Measurements from ENCODE around the gene DNAJB8. TPM values are rescaled to one million over a fixed set of nuclear protein-coding genes. Genes with fewer than 3 reads are reported as not detected.

Gene DNAJB8
- total RNA-seq, 1 experiment from 2014 or later: not detected

DNA sequence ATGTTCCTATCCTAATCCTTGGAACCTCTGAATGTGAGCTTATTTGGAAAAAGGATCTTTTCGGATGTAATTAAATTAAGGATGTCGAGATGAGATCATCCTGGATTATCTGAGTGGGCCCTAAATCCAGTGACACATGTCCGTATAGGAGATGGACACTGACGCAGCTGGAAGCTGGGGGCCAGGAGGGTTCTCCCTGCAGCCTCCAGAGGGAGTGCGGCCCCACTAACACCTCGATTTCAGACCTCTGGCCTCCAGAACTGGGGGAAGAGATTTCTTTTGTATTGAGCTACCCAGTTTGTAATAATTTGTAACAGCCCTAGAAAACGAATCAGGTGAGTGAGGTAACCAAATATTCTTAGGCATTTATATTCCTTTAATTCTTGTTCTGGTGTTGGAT lies 2.5 kb downstream of the DNAJB8 start:
- TF ChIP-seq, protein P1, sequence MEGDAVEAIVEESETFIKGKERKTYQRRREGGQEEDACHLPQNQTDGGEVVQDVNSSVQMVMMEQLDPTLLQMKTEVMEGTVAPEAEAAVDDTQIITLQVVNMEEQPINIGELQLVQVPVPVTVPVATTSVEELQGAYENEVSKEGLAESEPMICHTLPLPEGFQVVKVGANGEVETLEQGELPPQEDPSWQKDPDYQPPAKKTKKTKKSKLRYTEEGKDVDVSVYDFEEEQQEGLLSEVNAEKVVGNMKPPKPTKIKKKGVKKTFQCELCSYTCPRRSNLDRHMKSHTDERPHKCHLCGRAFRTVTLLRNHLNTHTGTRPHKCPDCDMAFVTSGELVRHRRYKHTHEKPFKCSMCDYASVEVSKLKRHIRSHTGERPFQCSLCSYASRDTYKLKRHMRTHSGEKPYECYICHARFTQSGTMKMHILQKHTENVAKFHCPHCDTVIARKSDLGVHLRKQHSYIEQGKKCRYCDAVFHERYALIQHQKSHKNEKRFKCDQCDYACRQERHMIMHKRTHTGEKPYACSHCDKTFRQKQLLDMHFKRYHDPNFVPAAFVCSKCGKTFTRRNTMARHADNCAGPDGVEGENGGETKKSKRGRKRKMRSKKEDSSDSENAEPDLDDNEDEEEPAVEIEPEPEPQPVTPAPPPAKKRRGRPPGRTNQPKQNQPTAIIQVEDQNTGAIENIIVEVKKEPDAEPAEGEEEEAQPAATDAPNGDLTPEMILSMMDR (IDR thresholded peaks at IDR 0.05; ENCODE audit: unreplicated experiment): no peak
- BruUV-seq (replicated peaks): no TSS peak
- no peak for DNase-seq (ENCODE audit: unreplicated experiment)
- Mint-ChIP-seq H3K36me3 (ENCODE audit: insufficient read depth, unreplicated experiment) (no peaks in the 10 kb centered on the region), H3K4me1 (ENCODE audit: insufficient read depth, unreplicated experiment) (no peaks in the 10 kb centered on the region), H3K4me3 (ENCODE audit: unreplicated experiment) (no peak overlapping the region), H3K9me3 (ENCODE audit: unreplicated experiment) (no peaks in the 10 kb centered on the region), H3K27ac (ENCODE audit: low read depth, unreplicated experiment) (no peak overlapping the region), H3K27me3 (ENCODE audit: insufficient read depth, unreplicated experiment) (peaks cover 39% of the 10 kb centered on the region)
- intact Hi-C loops (cut with micrococcal nuclease): no loop called here
- POLR2A ChIA-PET: no interaction called here
- CTCF ChIA-PET: no interaction called here

DNA sequence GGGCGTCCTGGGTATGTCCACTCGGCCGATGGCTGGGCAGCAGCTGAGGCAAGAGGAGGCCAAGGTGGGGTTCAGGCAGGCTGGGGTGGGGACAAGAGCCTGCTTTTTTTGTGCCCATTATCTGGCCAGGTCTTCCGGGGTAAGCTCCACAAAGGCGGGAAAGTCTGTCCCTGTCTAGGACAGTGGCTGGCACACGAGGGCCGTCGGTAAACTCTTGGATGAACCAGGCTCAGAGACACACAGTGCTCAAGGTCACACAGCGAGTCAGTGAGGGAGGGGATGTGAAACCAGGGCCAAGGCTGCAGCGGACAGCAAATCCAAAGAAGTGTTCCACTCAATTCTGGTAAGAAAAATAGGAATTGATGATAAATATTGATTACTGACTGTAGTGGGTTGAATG lies 2.9 kb downstream of the DNAJB8 start:
- POLR2A ChIA-PET: no interaction called here

DNA sequence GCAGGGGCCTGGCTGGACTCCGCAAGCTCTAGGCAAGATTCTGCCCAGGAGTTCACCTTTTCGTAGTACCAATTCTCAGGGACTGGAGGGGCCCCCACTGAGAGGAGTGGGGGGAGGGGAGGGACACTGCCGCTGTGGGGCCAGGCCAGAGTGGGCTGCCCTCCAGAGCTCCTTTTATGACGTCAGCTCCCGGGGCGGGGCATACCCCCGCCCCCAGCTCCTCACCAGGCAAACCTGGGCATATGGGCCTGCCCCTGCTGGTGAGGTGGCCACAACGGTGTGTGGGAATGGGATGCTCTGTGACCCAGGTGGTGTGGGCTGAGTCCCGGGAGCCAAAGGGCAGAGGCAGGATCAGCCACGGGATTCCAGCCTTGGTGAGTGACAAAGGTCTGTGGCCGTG lies 3.3 kb downstream of the DNAJB8 start:
- peaks cover 39% of the 10 kb centered on the region for H3K27me3 Mint-ChIP-seq (ENCODE audit: insufficient read depth, unreplicated experiment)
- no TSS peak for BruUV-seq (replicated peaks)

More for the DNA sequence above, 2.9 kb downstream of the DNAJB8 start:
- H3K27me3 Mint-ChIP-seq (ENCODE audit: insufficient read depth, unreplicated experiment): peaks cover 39% of the 10 kb centered on the region
- H3K27ac Mint-ChIP-seq (ENCODE audit: low read depth, unreplicated experiment): no peak overlapping the region
- CTCF ChIA-PET: no interaction called here
- no peaks in the 10 kb centered on the region for H3K9me3 Mint-ChIP-seq (ENCODE audit: unreplicated experiment)
- TF ChIP-seq, protein P1 (IDR thresholded peaks at IDR 0.05; ENCODE audit: unreplicated experiment): no peak
- no TSS peak for BruUV-seq (replicated peaks)
- no peak overlapping the region for H3K4me3 Mint-ChIP-seq (ENCODE audit: unreplicated experiment)
- DNase-seq (ENCODE audit: unreplicated experiment): no peak
- intact Hi-C loops (cut with micrococcal nuclease): no loop called here
- no peaks in the 10 kb centered on the region for H3K4me1 Mint-ChIP-seq (ENCODE audit: insufficient read depth, unreplicated experiment)
- no peaks in the 10 kb centered on the region for H3K36me3 Mint-ChIP-seq (ENCODE audit: insufficient read depth, unreplicated experiment)

DNA sequence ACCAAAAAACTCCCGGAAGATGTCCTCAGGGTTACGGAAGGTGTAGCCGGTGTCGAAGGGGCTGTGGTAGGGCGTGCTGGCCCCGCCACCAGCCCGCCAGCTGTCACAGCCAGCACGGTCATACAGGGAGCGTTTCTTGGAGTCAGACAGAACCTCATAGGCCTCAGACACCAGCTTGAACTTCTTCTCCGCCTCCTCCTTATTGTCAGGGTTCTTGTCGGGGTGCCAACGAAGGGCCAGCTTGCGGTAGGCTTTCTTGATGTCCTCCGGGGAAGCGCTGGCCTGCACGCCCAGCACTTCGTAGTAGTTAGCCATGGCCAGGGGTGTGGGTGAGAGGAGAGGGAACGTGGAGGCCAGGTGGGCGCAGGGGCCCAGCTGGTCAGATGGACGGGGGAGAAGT lies 3.8 kb downstream of the DNAJB8 start:
- intact Hi-C loops (cut with micrococcal nuclease): no loop called here
- Mint-ChIP-seq H3K27me3 (ENCODE audit: insufficient read depth, unreplicated experiment) (peaks cover 39% of the 10 kb centered on the region), H3K36me3 (ENCODE audit: insufficient read depth, unreplicated experiment) (no peaks in the 10 kb centered on the region), H3K27ac (ENCODE audit: low read depth, unreplicated experiment) (no peak overlapping the region), H3K9me3 (ENCODE audit: unreplicated experiment) (no peaks in the 10 kb centered on the region), H3K4me1 (ENCODE audit: insufficient read depth, unreplicated experiment) (no peaks in the 10 kb centered on the region), H3K4me3 (ENCODE audit: unreplicated experiment) (no peak overlapping the region)
- no peak for DNase-seq (ENCODE audit: unreplicated experiment)
- CTCF ChIA-PET: interaction anchor here (0.6 kb wide), 1 partner anchor 159 kb away, joined by 4 read pairs; no protein-coding TSS in a partner anchor
- no TSS peak for BruUV-seq (replicated peaks)
- TF ChIP-seq, protein P1 (IDR thresholded peaks at IDR 0.05; ENCODE audit: unreplicated experiment): no peak
- POLR2A ChIA-PET: no interaction called here

More for the DNA sequence above, 3.3 kb downstream of the DNAJB8 start:
- H3K27ac Mint-ChIP-seq (ENCODE audit: low read depth, unreplicated experiment): no peak overlapping the region
- no peaks in the 10 kb centered on the region for H3K9me3 Mint-ChIP-seq (ENCODE audit: unreplicated experiment)
- CTCF ChIA-PET: interaction anchor here (0.6 kb wide), 1 partner anchor 160 kb away, joined by 4 read pairs; no protein-coding TSS in a partner anchor
- no peak overlapping the region for H3K4me3 Mint-ChIP-seq (ENCODE audit: unreplicated experiment)
- DNase-seq (ENCODE audit: unreplicated experiment): no peak
- no peaks in the 10 kb centered on the region for H3K4me1 Mint-ChIP-seq (ENCODE audit: insufficient read depth, unreplicated experiment)
- TF ChIP-seq, protein P1 (IDR thresholded peaks at IDR 0.05; ENCODE audit: unreplicated experiment): no peak
- intact Hi-C loops (cut with micrococcal nuclease): no loop called here
- POLR2A ChIA-PET: no interaction called here
- no peaks in the 10 kb centered on the region for H3K36me3 Mint-ChIP-seq (ENCODE audit: insufficient read depth, unreplicated experiment)
